Heart right ventricle (tissue), 16 donors: ENCODE measurements around the gene FILIP1L. TPM values are rescaled to one million over a fixed set of nuclear protein-coding genes. Genes with fewer than 3 reads are reported as not detected.

Experiments used
- ATAC-seq, 8 donors: fragments of 200-7000 bp; cut with Tn5 transposase; one replicate each; pipeline ENCODE4 v1.9.1; 2020; ENCODE audit warnings: mild to moderate bottlenecking in 8 of 8, moderate library complexity in 8 of 8, moderate number of reproducible peaks in 1 of 8
- DNase-seq, 2 donors: peaks; one replicate each; pipeline ENCODE4 v3.0.0-alpha.2; 2020
- H3K27ac ChIP-seq, 10 donors: fragments of 200-600 bp; sonication (generic) in 2 of 10; one replicate each; pipeline versions ENCODE4 v1.5.0 to v1.8.0; 2020 to 2022; ENCODE audit warnings: mild to moderate bottlenecking in 3 of 10
- H3K27me3 ChIP-seq, 7 donors: fragments of 200-600 bp; one replicate each; pipeline ENCODE4 v1.8.0; 2021 to 2022; ENCODE audit warnings: mild to moderate bottlenecking in 2 of 7
- H3K36me3 ChIP-seq, 9 donors: fragments of 200-600 bp; sonication (generic) in 1 of 9; one replicate each; pipeline versions ENCODE4 v1.5.0 to v1.8.0; 2020 to 2022; ENCODE audit warnings: mild to moderate bottlenecking in 2 of 9
- H3K4me1 ChIP-seq, 9 donors: fragments of 200-600 bp; sonication (generic) in 1 of 9; one replicate each; pipeline versions ENCODE4 v1.5.0 to v1.8.0; 2020 to 2022; ENCODE audit warnings: mild to moderate bottlenecking in 4 of 9
- H3K4me3 ChIP-seq, 10 donors: fragments of 200-600 bp; sonication (generic) in 2 of 10; one replicate each; pipeline versions ENCODE4 v1.5.0 to v1.8.0; 2020 to 2022; ENCODE audit warnings: mild to moderate bottlenecking in 7 of 10, moderate library complexity in 2 of 10
- H3K9me3 ChIP-seq, 11 donors: fragments of 200-600 bp in 10 of 11; sonication (generic) in 2 of 11; one replicate each; pipeline versions ENCODE4 v1.5.0 to v1.8.0; 2013 to 2022; ENCODE audit warnings: mild to moderate bottlenecking in 2 of 11, control low read depth in 1 of 11, moderate library complexity in 1 of 11
- WGBS, 2 donors: extraction: QIAGEN DNeasy Blood & Tissue Kit; methylation state at CpG; one replicate each; pipeline ENCODE4 v1.1.7; 2013; ENCODE audit warnings: inconsistent platforms in 1 of 2; 5-methylcytosine and 5-hydroxymethylcytosine counted together
- intact Hi-C, 10 donors: fragments of 100-400 bp; cut with DNase I; formaldehyde crosslinking; loops; one replicate each; pipeline versions ENCODE4 v1.11.1 to v1.14.2; 2022
- polyA plus RNA-seq, 2 donors: library from polyadenylated mRNA; stranded (reverse); fragments of 200-250 nt; gene quantifications; one replicate each; pipeline ENCODE4 v1.2.3, GENCODE V29; 2013
- total RNA-seq, 10 donors: library from RNA; stranded (reverse); fragmentation: NEBNext Ultra II Directional in 3 of 10; extraction: Animal tissue kit (Norgen Biotek cat#: 25700) in 3 of 10; gene quantifications; one replicate each; pipeline versions ENCODE4 v1.2.1 to v1.2.4, GENCODE V29; 2021 to 2023
- TF ChIP-seq, protein P1 (sequence below), 9 donors: fragments of 200-600 bp; sonication (generic) in 2 of 9; IDR thresholded peaks; one replicate each; pipeline versions ENCODE4 v1.5.0 to v1.8.0; 2021 to 2022; ENCODE audit warnings: antibody characterized with exemption in 9 of 9, mild to moderate bottlenecking in 5 of 9, moderate library complexity in 1 of 9
- donor health status: Arrhythmogenic right ventricular cardiomyopathy.
- donor health status: ischemic (EF 13 %, LVEDD 7.1; RV severe dilation, severe dysfunction).
- donor health status: healthy with polysubstance abuse.
- donor health status: DM: no; HTN: yes; CAD: no.
- donor health status: DM: no; HTN: no; CAD: no.
- donor health status: ischemic (EF 25% LVEDD 6.9; RV normal size, moderate dysfunction).
- donor health status: ischemic (EF 25% LVEDD 5.7; RV mildly dilated, moderate dysfunction).
- donor health status: healthy.
- donor health status: DM: yes; HTN: yes; CAD: no.
- donor health status: Ischemic cardiomyopathy.
- donor health status: ischemic (EF 35%, LVEDD 5.7; RV mildly dilated, moderate dysfunction).
- donor health status: nonischemic (EF 11% LVEDD 7.7; RV severe dilation, severe dysfunction).
- donor health status: DM: yes; HTN: yes; CAD: no.
- donor health status: PGD.
- donor health status: ischemic (EF 29% LVEDD 5.4; RV normal size, mild dysfunction).
- donor health status: nonischemic (EF 23%, LVEDD 6.1; RV moderate dilation, normal function).

Gene FILIP1L
- total and polyA plus RNA-seq, 12 donors = 15.9 to 134 (median 64.3) TPM

GRCh38 chr3:99817437-99818240, 296.7 kb downstream of the FILIP1L start, which contains the start of gene CMSS1:
CMSS1 (plus strand) TSS chr3:99817862.
- Histone ChIP-seq H3K36me3 (no peaks in the 10 kb centered on the region), H3K9me3 (no peaks in the 10 kb centered on the region), H3K4me3 (peak within 1 kb of the TSS; percentile 61 to 93 (median 74)), H3K27ac (peak within 1 kb of the TSS; percentile 78 to 93 (median 87)), H3K27me3 (no peaks in the 10 kb centered on the region), H3K4me1 (peaks cover 0 to 23% (median 19%) of the 10 kb centered on the region in 9 donors)
- DNase-seq (peak; percentile 95 to 96), ATAC-seq (peak; percentile 98 to 99 (median 98))
- WGBS, 2 donors = 0% methylated on average over 60 of the region's 60 CpGs
- TF ChIP-seq, protein P1, sequence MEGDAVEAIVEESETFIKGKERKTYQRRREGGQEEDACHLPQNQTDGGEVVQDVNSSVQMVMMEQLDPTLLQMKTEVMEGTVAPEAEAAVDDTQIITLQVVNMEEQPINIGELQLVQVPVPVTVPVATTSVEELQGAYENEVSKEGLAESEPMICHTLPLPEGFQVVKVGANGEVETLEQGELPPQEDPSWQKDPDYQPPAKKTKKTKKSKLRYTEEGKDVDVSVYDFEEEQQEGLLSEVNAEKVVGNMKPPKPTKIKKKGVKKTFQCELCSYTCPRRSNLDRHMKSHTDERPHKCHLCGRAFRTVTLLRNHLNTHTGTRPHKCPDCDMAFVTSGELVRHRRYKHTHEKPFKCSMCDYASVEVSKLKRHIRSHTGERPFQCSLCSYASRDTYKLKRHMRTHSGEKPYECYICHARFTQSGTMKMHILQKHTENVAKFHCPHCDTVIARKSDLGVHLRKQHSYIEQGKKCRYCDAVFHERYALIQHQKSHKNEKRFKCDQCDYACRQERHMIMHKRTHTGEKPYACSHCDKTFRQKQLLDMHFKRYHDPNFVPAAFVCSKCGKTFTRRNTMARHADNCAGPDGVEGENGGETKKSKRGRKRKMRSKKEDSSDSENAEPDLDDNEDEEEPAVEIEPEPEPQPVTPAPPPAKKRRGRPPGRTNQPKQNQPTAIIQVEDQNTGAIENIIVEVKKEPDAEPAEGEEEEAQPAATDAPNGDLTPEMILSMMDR (IDR thresholded peaks at IDR 0.05) = peak in 5 of 9 donors; percentile 16 to 44 (median 22)
- intact Hi-C loops = loop anchor here in 1 of 10 donors (10.0 kb wide), 1 partner anchor 897 kb away; no protein-coding TSS in a partner anchor

DNA sequence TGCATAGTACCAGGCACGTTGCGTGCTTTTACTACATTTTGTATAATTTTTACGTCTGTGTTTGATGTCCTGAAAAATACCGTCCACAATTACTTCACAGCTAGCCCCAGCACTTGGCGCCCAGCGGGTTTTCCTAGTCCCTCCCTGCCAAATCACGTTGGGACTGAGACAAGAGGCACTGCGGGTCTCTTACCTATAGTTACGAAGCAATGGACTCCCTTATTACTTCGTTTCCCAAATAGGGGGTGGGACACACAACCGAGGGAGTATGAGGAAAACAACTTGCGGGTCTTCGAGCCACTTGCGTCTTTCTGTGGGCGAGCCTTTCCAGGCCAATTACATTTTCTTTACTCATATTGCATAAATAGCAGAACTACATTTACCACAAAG, 297.3 kb downstream of the FILIP1L start:
- Histone ChIP-seq H3K27me3 (no peaks in the 10 kb centered on the region), H3K4me1 (peaks cover 0 to 23% (median 19%) of the 10 kb centered on the region in 9 donors), H3K36me3 (no peaks in the 10 kb centered on the region), H3K27ac (peak overlapping the region in 9 of 10 donors; percentile 78 to 93 (median 88)), H3K9me3 (no peaks in the 10 kb centered on the region), H3K4me3 (peak overlapping the region; percentile 61 to 93 (median 74))
- peak in 6 of 8 donors; percentile 7 to 41 (median 12) for ATAC-seq
- no peak for DNase-seq
- 1% methylated on average over 15 of the region's 15 CpGs for WGBS, 2 donors
- intact Hi-C loops = loop anchor here in 1 of 10 donors (10.0 kb wide), 1 partner anchor 898 kb away; no protein-coding TSS in a partner anchor
- TF ChIP-seq, protein P1 (IDR thresholded peaks at IDR 0.05) = no peak

- ATAC-seq (no peak), DNase-seq (no peak)
- intact Hi-C loops = loop anchor here in 1 of 10 donors (10.0 kb wide), 1 partner anchor 904 kb away; no protein-coding TSS in a partner anchor
- no peak overlapping the region for H3K4me3 ChIP-seq
- H3K4me1 ChIP-seq = peaks cover 0 to 2% (median 0%) of the 10 kb centered on the region in 9 donors
- 92 to 94% methylated on average over 1 of the region's 1 CpG for WGBS, 2 donors
- H3K36me3 ChIP-seq = no peaks in the 10 kb centered on the region
- H3K9me3 ChIP-seq = peaks cover 0 to 6% (median under 1%) of the 10 kb centered on the region in 11 donors
- TF ChIP-seq, protein P1 (IDR thresholded peaks at IDR 0.05) = no peak
- no peak overlapping the region for H3K27ac ChIP-seq
- no peaks in the 10 kb centered on the region for H3K27me3 ChIP-seq
Measured at GRCh38 chr3:99810403-99810802, 303.9 kb downstream of the FILIP1L start.

GRCh38 chr3:99809565-99809964, 304.7 kb downstream of the FILIP1L start:
- H3K4me3 ChIP-seq = no peak overlapping the region
- no peaks in the 10 kb centered on the region for H3K36me3 ChIP-seq
- DNase-seq = no peak
- intact Hi-C loops = loop anchor here in 1 of 10 donors (5.0 kb wide), 1 partner anchor 787 kb away; no protein-coding TSS in a partner anchor
- peak in 4 of 8 donors; percentile 15 to 54 (median 30) for ATAC-seq
- H3K9me3 ChIP-seq = peaks cover 0 to 14% (median 9%) of the 10 kb centered on the region in 11 donors
- no peak overlapping the region for H3K27ac ChIP-seq
- H3K4me1 ChIP-seq = peaks cover 0 to 2% (median 0%) of the 10 kb centered on the region in 9 donors
- 32 to 54% methylated on average over 2 of the region's 2 CpGs for WGBS, 2 donors
- no peaks in the 10 kb centered on the region for H3K27me3 ChIP-seq
- TF ChIP-seq, protein P1 (IDR thresholded peaks at IDR 0.05) = no peak
